HG03097 (cell line): Measurements from ENCODE around the gene SLC30A7.

Source experiments
- ATAC-seq: cut with Tn5 transposase; IDR thresholded peaks from one replicate; pipeline ENCODE4 v1.9.1; 2021; ENCODE audit not compliant: unreplicated experiment, low FRiP score

The SLC30A7 gene

GRCh38 chr1:100969327-100969726, 73.4 kb downstream of the SLC30A7 start:
- ATAC-seq = no peak

- ATAC-seq = no peak
Observed at GRCh38 chr1:100971021-100971420, 75.1 kb downstream of the SLC30A7 start.

- ATAC-seq = no peak
Observed at GRCh38 chr1:100972185-100972584, 76.3 kb downstream of the SLC30A7 start.

- ATAC-seq = no peak
Observed at GRCh38 chr1:100976936-100977335, 81.0 kb downstream of the SLC30A7 start.

- ATAC-seq = no peak
Observed at GRCh38 chr1:100979631-100980030, 83.7 kb downstream of the SLC30A7 start.

GRCh38 chr1:100982793-100983192, 86.9 kb downstream of the SLC30A7 start:
- ATAC-seq = no peak

- ATAC-seq = no peak
Observed at GRCh38 chr1:100988121-100988520, 92.2 kb downstream of the SLC30A7 start.

- ATAC-seq = no peak
Observed at GRCh38 chr1:100989306-100990077, 93.6 kb downstream of the SLC30A7 start.

- no peak for ATAC-seq
Observed at GRCh38 chr1:100995198-100995988, 99.5 kb downstream of the SLC30A7 start.

GRCh38 chr1:100998426-100998825, 102.5 kb downstream of the SLC30A7 start:
- ATAC-seq = no peak

- ATAC-seq = no peak
Observed at GRCh38 chr1:101000131-101000873, 104.4 kb downstream of the SLC30A7 start.

GRCh38 chr1:101002551-101002950, 106.7 kb downstream of the SLC30A7 start:
- peak; percentile 54 for ATAC-seq

- ATAC-seq = no peak
Observed at GRCh38 chr1:101003012-101003650, 107.2 kb downstream of the SLC30A7 start.

- no peak for ATAC-seq
Observed at GRCh38 chr1:101004061-101004460, 108.2 kb downstream of the SLC30A7 start.

GRCh38 chr1:101004670-101005069, 108.8 kb downstream of the SLC30A7 start:
- ATAC-seq = no peak

GRCh38 chr1:101005183-101005582, 109.3 kb downstream of the SLC30A7 start:
- no peak for ATAC-seq

GRCh38 chr1:101005871-101006270, 110.0 kb downstream of the SLC30A7 start:
- no peak for ATAC-seq

GRCh38 chr1:101006553-101006952, 110.7 kb downstream of the SLC30A7 start:
- no peak for ATAC-seq

- no peak for ATAC-seq
Observed at GRCh38 chr1:101008229-101008834, 112.4 kb downstream of the SLC30A7 start.

- ATAC-seq = no peak
Observed at GRCh38 chr1:101013776-101014175, 117.9 kb downstream of the SLC30A7 start.
